Ammon's horn (tissue), 1 donor: ENCODE measurements around the gene CCDC77.

ENCODE experiments used
- DNase-seq: peaks from one replicate; pipeline ENCODE4 v3.0.0-alpha.2; 2016; ENCODE audit warnings: low spot score

CCDC77 gene

GRCh38 chr12:452667-453210 lies 51.3 kb downstream of the CCDC77 start:
- DNase-seq: no peak

- no peak for DNase-seq
These were observed 53.4 kb downstream of the CCDC77 start for GRCh38 chr12:454833-455232.

- DNase-seq: no peak
These were observed 54.4 kb downstream of the CCDC77 start for GRCh38 chr12:455821-456220.

- DNase-seq: no peak
These were observed 56.2 kb downstream of the CCDC77 start for GRCh38 chr12:457676-458075.

- no peak for DNase-seq
These were observed 57.6 kb downstream of the CCDC77 start for GRCh38 chr12:459050-459429.

DNA sequence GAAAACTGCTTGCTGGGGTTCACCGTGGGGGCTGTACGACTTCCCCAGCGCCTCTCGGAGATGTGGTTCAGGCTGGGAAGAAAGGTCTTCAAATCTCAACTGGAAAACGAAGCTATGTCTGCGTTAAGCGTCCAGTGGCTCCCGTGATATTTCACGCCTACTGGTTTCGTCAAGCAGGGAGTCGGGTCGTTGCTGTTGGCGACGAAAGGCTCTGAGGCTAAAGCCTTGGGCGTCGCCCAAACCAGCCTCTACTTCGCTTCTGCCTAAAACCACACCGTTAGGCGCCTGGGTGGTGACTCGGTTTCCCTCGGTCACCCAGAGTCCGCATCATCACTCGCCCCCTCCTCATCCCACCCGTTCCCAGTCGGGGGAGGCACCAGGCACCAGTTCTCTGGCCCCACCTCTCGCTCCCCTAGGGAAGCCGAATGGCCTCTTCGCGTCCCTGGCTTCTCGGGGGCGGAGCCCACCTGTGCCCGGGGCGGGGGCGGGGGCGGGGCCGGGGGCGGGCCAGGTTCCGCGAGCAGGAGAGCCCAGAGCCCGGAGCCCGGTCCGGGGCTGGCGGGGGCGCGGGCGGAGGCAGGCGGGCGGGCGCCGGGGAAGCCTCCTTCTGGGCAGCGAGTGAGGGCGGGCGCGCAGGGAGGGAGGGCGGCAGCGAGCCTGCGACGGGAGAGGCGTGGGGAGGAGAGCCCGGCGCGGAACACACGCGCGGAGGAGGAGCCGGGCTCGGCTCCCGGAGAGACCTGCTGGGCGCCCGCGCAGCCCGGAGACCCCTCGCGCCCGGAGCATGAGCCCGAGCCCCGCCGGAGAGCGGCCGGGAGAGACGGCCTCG lies 58.2 kb downstream of the CCDC77 start, which contains the start of gene B4GALNT3:
Gene B4GALNT3, plus strand, starts transcription at position 510 of the 829 bp plus-strand sequence. CDS start 438 bp downstream, outside the sequence.
- no peak for DNase-seq

GRCh38 chr12:460261-461230 lies 59.1 kb downstream of the CCDC77 start:
- no peak for DNase-seq

GRCh38 chr12:461425-461824 lies 60.0 kb downstream of the CCDC77 start:
- no peak for DNase-seq

GRCh38 chr12:462936-463705 lies 61.7 kb downstream of the CCDC77 start:
- no peak for DNase-seq

DNA sequence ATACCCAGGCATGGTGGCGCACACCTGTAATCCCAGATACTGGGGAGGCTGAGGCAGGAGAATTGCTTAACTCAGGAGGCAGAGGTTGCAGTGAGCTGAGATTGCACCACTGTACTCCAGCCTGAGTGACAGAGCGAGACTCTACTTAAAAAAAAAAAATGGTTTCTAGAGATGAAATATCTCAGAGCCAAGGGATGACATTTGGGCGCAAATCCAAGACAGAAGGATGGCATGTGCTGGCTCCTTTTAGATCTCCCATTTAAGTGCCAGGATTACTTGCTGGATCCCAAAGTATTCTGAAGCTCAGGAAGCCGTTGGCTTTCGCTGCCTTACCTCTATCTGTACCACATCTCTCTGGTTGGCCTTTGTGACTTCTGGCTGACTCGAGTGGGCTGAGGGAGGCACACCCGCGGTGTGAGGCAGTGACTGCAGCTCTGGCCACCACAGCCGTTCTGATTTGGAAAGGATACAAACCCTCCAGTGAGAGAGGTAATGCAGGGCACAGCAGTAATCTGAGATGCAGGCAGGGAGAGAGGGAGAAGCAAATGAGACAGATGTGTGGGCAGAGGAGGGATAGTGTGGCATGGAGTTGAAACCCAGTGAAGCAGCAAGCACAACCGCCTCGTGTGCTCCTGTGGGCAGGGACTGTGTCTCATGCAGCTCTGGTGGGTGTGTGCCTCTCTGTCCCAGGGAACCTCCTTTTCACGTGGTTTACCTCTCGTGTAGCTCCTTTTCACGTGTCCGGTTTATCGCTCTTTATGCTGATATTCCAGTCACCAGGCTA lies 63.2 kb downstream of the CCDC77 start:
- DNase-seq: no peak

- no peak for DNase-seq
These were observed 64.6 kb downstream of the CCDC77 start for GRCh38 chr12:466039-466438.

DNA sequence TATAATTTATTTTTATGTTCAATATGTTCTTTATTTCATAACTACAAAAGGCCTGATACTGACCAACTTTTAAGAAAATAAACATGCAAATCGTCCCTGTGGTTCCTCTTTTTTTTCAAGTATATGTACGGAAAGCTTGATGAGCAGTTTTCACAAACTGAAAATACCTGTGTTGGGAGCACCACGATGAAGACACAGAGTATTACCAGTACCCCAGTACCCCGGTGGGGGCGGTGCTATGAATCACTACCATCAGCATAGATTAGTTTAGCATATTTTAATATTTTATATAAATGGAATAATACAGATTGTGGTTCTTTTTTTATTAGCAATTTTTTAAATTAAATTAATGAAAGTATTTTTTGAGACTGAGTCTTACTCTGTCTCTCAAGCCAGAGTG lies 65.3 kb downstream of the CCDC77 start:
- no peak for DNase-seq

DNA sequence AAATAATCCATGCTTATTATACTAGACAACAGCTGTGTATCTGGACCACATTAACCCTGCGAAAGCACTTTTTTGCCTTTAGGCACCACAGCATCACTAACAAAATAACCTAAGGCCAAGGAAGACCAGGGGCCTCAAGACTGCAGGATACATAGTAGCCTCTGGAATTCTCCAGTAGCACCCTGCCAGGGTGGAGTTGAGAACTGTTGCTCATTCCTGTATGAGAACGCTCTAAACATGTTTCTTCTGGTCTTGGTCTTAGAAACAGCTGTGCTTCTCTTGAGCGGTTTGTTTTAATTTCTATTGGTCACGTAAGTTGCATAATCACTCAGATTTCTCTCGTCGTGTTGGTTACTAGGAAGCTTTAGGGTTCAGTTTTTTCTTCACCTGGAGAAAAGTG lies 66.1 kb downstream of the CCDC77 start:
- no peak for DNase-seq

DNA sequence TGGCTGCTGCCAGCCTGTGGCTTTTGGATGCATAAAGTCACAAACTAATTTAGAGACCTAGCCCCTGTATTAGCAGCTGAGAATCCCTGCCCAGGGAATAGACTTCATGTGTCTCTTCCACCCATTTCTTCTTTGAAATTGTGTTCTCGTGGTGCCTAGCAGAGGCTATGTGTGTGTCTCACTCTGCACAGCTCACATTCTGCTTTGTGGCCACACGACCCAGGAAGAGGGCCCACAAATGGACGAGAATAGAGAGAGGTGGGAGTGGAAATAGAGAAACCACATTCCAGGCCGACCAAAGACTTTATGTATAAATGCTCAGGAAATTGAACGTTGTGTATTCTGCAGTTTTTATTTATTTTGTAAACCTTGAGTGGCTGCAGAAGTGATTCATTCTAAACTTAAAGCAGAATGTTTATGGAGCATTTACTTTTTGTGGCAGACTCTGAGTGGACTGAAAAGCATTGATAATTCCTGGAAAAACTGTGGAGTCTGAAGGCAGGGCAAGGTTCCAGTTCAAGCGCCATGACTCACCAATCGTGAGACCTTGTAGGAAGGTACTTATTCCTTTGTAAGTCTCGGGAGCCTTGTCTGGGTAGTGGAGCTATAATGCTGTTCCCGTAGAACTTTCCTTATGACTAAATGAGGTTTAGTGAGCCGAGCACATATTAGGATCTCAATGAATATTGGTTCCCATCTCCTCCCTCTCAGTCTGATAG lies 67.4 kb downstream of the CCDC77 start:
- DNase-seq: no peak

- DNase-seq: no peak
These were observed 68.7 kb downstream of the CCDC77 start for GRCh38 chr12:470133-470532.

GRCh38 chr12:473198-473597 lies 71.8 kb downstream of the CCDC77 start:
- no peak for DNase-seq

DNA sequence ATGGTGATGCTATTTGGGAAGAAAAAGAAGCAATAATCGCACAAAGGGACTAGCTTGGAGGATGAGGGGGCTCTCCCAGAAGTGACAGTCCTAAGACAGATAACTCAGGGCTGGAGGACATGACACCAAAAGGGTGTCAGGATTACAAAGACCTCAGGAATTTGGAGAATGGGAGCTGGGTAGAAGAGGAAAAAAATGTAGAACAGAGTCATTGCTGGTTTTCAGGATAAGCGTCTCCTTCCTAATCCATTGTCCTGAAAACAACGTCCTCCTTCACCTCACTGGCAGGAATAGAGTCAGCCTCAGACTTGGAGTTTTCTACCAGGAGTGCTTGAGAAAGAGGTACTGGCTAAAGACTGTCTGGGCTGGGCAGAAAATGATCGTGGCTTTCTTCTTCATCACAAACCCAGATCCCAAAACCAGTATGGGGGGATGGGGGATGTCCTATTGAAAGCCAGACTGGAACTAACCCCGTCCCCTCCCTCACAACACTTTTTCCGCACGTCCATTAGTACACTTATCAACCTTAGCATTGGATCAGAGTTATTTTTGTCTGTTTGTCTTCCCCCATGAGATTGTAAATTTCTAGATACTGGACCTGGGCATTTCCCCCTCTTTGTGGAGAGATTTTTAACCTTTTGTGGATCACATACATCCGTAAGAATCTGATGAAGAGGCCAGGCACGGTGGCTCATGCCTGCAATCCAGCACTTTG lies 72.6 kb downstream of the CCDC77 start:
- DNase-seq: no peak

GRCh38 chr12:475286-475685 lies 73.8 kb downstream of the CCDC77 start:
- DNase-seq: no peak

GRCh38 chr12:479161-479560 lies 77.7 kb downstream of the CCDC77 start:
- no peak for DNase-seq
